Omental fat pad (tissue), 4 donors: ENCODE data around the gene MAGI2. TPM values are rescaled to one million over a fixed set of nuclear protein-coding genes. Genes with fewer than 3 reads are reported as not detected.
"Not testable (repeated sequence)": the region's sequence is repeated elsewhere in the genome, so short reads cannot be mapped to it uniquely, and the experiment has no call there.

ENCODE experiments used
- ATAC-seq: fragments of 150-250 bp; one replicate; pipeline ENCODE4 v1.9.1; 2016; ENCODE audit warnings: mild to moderate bottlenecking, moderate library complexity; ENCODE audit not compliant: low FRiP score
- DNase-seq: peaks from one replicate; pipeline ENCODE4 v3.0.0-alpha.2; 2019; ENCODE audit warnings: low spot score
- CTCF ChIP-seq, 3 donors: fragments of 450-650 bp; IDR thresholded peaks; one replicate each; pipeline ENCODE4 v1.5.1; 2016 to 2017; ENCODE audit warnings: antibody characterized with exemption in 3 of 3, mild to moderate bottlenecking in 3 of 3, moderate library complexity in 2 of 3
- total RNA-seq, 4 donors: library from RNA; depleted of rRNA; stranded (reverse); fragments of >200 nt; gene quantifications; one replicate each; pipeline ENCODE4 v1.1.0, GENCODE V29; 2016

The MAGI2 gene
- total RNA-seq, 4 donors from 2014 or later: 9.3 to 20.6 (median 13.2) TPM

- ATAC-seq: no peak
Measured at GRCh38 chr7:78529392-78529791, 924.1 kb downstream of the MAGI2 start.

GRCh38 chr7:78528964-78529363, 924.5 kb downstream of the MAGI2 start:
- no peak for ATAC-seq
- TF ChIP-seq CTCF (IDR thresholded peaks at IDR 0.05): no peak
- no peak for DNase-seq

More at GRCh38 chr7:78529392-78529791, 924.1 kb downstream of the MAGI2 start:
- no peak for DNase-seq
- TF ChIP-seq CTCF (IDR thresholded peaks at IDR 0.05): no peak

GRCh38 chr7:78523930-78524329, 929.5 kb downstream of the MAGI2 start:
- ATAC-seq: no peak
- TF ChIP-seq CTCF (IDR thresholded peaks at IDR 0.05): no peak
- DNase-seq: no peak

GRCh38 chr7:78521961-78522360, 931.5 kb downstream of the MAGI2 start:
- no peak for DNase-seq
- TF ChIP-seq CTCF (IDR thresholded peaks at IDR 0.05): no peak
- no peak for ATAC-seq

GRCh38 chr7:78516450-78516849, 937.0 kb downstream of the MAGI2 start:
- ATAC-seq (no peak), DNase-seq (no peak)
- no peak for TF ChIP-seq CTCF (IDR thresholded peaks at IDR 0.05)

GRCh38 chr7:78514634-78515033, 938.8 kb downstream of the MAGI2 start:
- ATAC-seq (no peak), DNase-seq (no peak)
- no peak for TF ChIP-seq CTCF (IDR thresholded peaks at IDR 0.05)

- ATAC-seq (no peak), DNase-seq (no peak)
- TF ChIP-seq CTCF (IDR thresholded peaks at IDR 0.05): no peak
Measured at GRCh38 chr7:78510580-78511188, 942.8 kb downstream of the MAGI2 start.

GRCh38 chr7:78503301-78503700, 950.2 kb downstream of the MAGI2 start:
- not testable (repeated sequence) for ATAC-seq, DNase-seq
